GM19372 (cell line): Measurements from ENCODE around the gene CD86.
A peak's percentile ranks its signal among the peaks of the same experiment; 100 is the strongest.
"Not testable (repeated sequence)": the region's sequence is repeated elsewhere in the genome, so short reads cannot be mapped to it uniquely, and the experiment has no call there.

ENCODE experiments used
- ATAC-seq: cut with Tn5 transposase; IDR thresholded peaks from one replicate; pipeline ENCODE4 v1.9.1; 2021; ENCODE audit warnings: mild to moderate bottlenecking, low read depth, moderate library complexity; ENCODE audit not compliant: unreplicated experiment

CD86 gene

GRCh38 chr3:122146466-122146865 lies 91.3 kb downstream of the CD86 start:
- ATAC-seq = peak; percentile 72

GRCh38 chr3:122148941-122149627 lies 93.9 kb downstream of the CD86 start:
- no peak for ATAC-seq

DNA sequence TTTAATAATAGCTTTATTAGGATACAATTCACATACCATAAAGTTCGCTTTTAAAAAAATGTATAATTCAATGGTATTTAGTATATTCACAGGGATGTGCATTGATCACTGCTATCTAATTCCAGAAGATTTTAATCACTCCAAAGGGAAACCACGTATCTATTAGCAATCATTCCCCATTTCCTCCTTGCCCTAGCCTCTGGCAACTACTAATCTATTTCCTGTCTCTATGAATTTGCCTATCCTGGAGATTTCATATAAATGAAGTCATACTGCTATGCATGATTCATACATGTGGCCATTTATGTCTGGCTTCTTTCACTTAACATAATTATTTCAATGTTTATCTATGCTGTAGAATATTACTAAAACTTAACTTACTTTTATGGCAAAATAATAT lies 96.3 kb downstream of the CD86 start:
- ATAC-seq = no peak

DNA sequence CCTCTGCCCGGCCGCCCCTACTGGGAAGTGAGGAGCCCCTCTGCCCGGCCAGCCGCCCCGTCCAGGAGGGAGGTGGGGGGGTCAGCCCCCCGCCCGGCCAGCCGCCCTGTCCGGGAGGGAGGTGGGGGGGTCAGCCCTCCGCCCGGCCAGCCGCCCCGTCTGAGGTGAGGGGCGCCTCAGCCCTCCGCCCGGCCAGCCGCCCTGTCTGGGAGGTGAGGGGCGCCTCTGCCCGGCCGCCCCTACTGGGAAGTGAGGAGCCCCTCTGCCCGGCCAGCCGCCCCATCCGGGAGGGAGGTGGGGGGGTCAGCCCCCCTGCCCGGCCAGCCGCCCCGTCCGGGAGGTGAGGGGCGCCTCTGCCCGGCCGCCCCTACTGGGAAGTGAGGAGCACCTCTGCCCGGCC lies 109.8 kb downstream of the CD86 start:
- ATAC-seq = not testable (repeated sequence)

GRCh38 chr3:122167630-122168029 lies 112.5 kb downstream of the CD86 start:
- ATAC-seq = no peak

- no peak for ATAC-seq
These were observed 112.9 kb downstream of the CD86 start for GRCh38 chr3:122168044-122168443.

DNA sequence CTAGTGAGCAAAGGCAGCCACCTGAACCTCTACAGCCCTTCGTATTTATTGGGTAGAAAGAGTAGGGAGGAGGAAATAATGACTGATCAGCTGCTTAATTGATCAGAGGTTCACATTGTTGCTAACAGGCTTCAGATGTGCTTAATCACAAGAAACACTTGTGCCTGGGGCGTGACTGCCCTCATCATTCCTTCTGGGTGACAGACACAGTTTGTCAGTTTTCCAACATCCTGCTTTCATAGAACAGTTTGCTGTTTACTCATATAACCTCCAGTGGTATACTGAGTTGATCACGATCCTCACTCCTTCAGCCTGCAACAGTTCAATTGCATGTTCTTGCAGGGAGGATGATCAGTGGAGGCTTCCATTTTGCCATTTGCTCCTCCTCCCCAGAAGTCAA lies 114.7 kb downstream of the CD86 start:
- no peak for ATAC-seq
